HG02610 (cell line): ENCODE measurements around the gene CYP27C1.

Experiments
- ATAC-seq: cut with Tn5 transposase; IDR thresholded peaks from one replicate; pipeline ENCODE4 v1.9.1; 2021; ENCODE audit warnings: mild to moderate bottlenecking, moderate library complexity; ENCODE audit not compliant: unreplicated experiment

The CYP27C1 gene

GRCh38 chr2:127155028-127155581, 65.0 kb downstream of the CYP27C1 start:
- no peak for ATAC-seq

GRCh38 chr2:127154396-127154795, 65.7 kb downstream of the CYP27C1 start:
- no peak for ATAC-seq

- no peak for ATAC-seq
Measured at GRCh38 chr2:127153691-127154158, 66.4 kb downstream of the CYP27C1 start.

- ATAC-seq = no peak
Measured at GRCh38 chr2:127150996-127151395, 69.1 kb downstream of the CYP27C1 start.

- no peak for ATAC-seq
Measured at GRCh38 chr2:127149384-127149783, 70.7 kb downstream of the CYP27C1 start.

- no peak for ATAC-seq
Measured at GRCh38 chr2:127146820-127147502, 73.1 kb downstream of the CYP27C1 start.

- ATAC-seq = no peak
Measured at GRCh38 chr2:127146071-127146725, 73.9 kb downstream of the CYP27C1 start.

GRCh38 chr2:127145280-127145895, 74.7 kb downstream of the CYP27C1 start:
- ATAC-seq = no peak

GRCh38 chr2:127143841-127144782, 76.0 kb downstream of the CYP27C1 start:
- no peak for ATAC-seq

- no peak for ATAC-seq
Measured at GRCh38 chr2:127142663-127143630, 77.2 kb downstream of the CYP27C1 start.

GRCh38 chr2:127140538-127140937, 79.6 kb downstream of the CYP27C1 start:
- no peak for ATAC-seq

- no peak for ATAC-seq
Measured at GRCh38 chr2:127139766-127140165, 80.3 kb downstream of the CYP27C1 start.

GRCh38 chr2:127138281-127138680, 81.8 kb downstream of the CYP27C1 start:
- ATAC-seq = no peak

GRCh38 chr2:127137741-127138140, 82.4 kb downstream of the CYP27C1 start:
- no peak for ATAC-seq

- ATAC-seq = no peak
Measured at GRCh38 chr2:127137225-127137624, 82.9 kb downstream of the CYP27C1 start.

GRCh38 chr2:127134833-127135830, 85.0 kb downstream of the CYP27C1 start:
- peak; percentile 71 for ATAC-seq

GRCh38 chr2:127134235-127134634, 85.9 kb downstream of the CYP27C1 start:
- ATAC-seq = no peak
